Fibroblast of upper back skin (primary cell): Measurements from ENCODE around the gene DNAL1.

Source experiments
- DNase-seq: peaks from one replicate; pipeline ENCODE4 v3.0.0-alpha.2; 2013

DNAL1 gene

GRCh38 chr14:73745571-73746519 is 101.1 kb downstream of the DNAL1 start:
- no peak for DNase-seq

- DNase-seq, result no peak
These were observed 102.0 kb downstream of the DNAL1 start for GRCh38 chr14:73746520-73747378.

GRCh38 chr14:73747379-73748211 is 102.8 kb downstream of the DNAL1 start:
- no peak for DNase-seq

GRCh38 chr14:73748858-73749357 is 104.1 kb downstream of the DNAL1 start:
- no peak for DNase-seq

GRCh38 chr14:73749706-73750530 is 105.1 kb downstream of the DNAL1 start:
- DNase-seq, result no peak

- DNase-seq, result no peak
These were observed 105.7 kb downstream of the DNAL1 start for GRCh38 chr14:73750531-73750901.

GRCh38 chr14:73751157-73751691 is 106.4 kb downstream of the DNAL1 start:
- DNase-seq, result no peak

GRCh38 chr14:73752297-73752992 is 107.7 kb downstream of the DNAL1 start:
- peak; percentile 72 for DNase-seq
